Activated CD8-positive, alpha-beta memory T cell treated with anti-CD3 and anti-CD28 coated beads, Interleukin-2, amount 50 U/mL, for 1 hour (primary cell): ENCODE data around the gene ELF2.
"Not testable (repeated sequence)": the region's sequence is repeated elsewhere in the genome, so short reads cannot be mapped to it uniquely, and the experiment has no call there.

Source experiments
- DNase-seq: peaks from one replicate; pipeline ENCODE4 v3.0.0-alpha.2; 2020; ENCODE audit errors: extremely low read depth

Gene ELF2

DNA sequence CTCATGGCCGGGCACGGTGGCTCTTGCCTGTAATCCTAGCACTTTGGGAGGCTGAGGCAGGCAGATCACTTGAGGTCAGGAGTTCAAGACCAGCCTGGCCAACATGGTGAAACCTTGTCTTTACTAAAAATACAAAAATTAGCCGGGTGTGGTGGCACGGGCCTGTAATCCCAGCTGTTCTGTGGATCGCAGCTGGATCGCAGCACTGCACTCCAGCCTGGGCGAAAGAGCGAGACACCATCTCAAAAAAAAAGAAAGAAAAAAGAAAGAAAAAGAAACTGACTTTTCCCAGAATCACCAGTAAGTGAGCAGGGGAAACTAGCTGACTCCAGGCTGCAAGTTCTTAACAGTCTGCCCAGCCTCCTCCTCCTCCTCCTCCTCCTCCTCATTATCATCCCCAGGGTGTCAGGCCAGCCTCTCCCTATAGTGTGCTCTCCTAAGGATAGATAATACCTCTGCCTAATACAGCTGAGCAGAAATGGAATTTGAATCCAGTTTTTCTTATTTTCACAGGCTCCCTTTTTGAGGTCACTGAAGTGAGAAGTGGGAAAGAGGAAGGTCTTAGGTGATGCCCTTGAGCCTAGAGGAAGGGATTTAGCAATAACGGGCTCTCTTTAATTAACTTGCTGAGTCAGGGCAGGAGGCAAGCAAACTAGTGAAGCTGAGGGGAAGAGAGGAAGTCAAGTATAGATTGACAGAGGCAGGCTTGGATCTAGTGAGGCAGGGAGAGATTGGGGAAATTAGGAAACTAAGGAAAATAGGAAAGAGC is 11.8 kb upstream of the ELF2 start:
- no peak for DNase-seq

DNA sequence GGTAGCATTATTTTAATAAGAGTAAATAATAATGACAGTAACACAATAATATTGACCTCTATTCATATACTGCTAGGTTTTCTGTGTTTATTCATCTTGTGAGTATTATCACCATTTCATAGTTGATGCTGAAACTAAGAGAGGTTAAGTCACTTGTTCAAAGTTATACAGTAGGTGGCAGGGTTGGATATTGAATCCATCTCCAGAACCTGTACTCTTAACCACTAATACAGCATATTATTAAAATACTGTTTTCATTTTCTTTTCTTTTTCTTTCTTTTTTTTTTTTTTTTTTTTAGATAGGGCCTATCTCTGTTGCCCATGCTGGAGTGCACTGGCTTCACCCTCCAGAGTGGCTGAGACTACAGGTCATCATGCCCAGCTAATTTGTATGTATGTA is 7.1 kb upstream of the ELF2 start:
- no peak for DNase-seq

DNA sequence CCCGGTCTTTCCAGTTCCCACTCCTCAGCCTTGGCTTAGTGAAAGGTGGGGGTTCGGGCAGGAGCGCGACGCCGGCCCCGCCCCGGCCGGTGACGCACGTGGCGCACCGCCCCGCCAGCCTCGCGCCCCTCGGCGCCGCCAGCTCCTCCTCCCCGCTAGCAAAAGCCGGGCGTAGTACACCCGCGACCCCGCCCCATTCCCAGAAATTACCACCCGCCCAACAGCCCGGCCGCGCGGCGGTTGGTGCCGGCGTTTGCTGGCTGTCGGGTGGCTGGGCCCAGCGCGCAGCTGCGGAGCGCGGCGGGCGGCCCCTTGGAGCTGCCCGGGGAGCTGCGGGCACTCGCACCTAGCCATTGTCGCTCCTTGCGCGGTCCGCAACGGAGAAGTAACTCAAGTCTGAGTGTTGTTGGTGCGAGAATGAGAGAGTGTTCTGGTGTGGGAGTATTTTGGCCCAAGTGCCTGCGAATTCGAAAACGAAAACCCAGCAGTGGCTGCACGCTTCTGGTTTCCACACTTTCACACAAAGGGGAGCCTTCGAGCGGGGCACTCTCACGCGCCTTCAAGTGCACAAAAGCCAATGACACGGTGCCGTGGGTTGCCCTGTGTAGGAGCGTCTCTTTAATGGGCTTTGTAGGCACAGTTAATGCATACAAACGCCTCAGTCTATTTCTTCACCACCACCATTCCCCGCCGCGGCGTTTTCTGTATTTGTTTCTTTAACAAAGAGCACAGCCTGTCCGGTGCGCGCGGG is 1.0 kb upstream of the ELF2 start:
- peak; percentile 75 for DNase-seq

DNA sequence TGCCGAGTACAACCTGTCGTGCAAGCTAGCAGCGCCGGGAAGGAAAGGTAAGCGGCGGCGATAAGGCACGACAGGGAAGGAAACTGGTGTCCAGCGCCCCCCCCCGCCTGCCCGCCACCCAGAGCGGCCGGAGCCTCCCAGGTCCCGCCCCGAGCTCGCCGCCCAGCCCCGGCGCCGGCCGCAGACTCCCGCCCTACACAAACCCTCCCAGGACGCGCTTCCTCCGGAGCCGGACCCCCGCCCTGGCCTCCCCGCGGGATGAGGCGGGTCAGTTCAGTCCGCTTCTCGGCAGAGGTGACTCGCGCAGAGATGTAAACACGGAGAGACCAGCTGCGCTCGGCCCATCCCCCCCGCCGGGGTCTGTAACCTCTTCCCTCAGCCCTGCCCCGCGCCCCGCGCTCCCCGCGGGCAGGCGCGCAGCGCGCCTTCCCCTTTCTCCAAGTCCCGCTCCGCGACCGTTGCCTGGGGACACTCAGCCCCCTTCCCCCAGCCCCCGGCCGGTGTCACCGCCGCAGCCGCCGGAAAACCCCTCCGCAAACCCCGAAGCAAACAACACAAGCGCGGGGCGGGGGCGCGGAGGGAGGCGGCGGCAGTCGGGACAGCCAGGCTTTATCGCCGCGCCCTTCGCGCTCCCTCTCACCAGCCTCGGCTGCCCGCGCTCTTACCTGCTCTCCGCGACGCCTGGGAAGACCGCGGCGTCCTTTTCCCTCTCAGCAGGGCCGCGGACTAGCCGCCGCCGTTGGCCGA is 543 bp downstream of the ELF2 start:
- DNase-seq: no peak

DNA sequence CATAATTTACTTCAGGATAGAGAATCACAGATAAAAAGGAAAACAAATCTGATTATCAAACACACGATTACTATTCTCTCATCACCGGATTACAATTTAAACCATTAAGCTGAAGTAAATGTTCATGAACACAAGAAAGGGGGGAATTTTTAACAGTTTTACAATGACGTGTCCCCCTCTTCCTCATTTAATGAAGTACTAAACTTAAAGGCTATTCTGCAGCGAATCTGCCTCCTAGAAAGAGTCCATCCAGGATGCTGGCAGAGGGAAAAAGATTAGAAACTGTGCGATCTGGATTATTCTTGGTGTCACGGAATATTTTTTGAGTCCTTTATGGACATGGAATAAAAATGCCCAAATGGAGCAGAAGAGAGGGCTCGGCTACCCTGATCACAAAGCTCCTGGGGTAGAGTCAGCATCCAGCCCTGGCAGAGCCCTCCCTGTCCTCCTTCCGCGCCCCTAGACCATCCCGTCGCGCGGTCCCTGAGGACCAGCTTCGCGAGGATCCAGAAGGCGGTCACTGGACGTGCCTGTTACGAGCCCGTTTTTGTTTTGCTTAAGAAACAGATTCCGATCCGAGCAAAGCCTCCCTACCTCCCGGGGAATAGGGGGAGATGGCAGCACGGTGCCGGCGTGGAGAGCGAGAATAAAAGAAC is 1.2 kb downstream of the ELF2 start:
- DNase-seq: no peak

DNA sequence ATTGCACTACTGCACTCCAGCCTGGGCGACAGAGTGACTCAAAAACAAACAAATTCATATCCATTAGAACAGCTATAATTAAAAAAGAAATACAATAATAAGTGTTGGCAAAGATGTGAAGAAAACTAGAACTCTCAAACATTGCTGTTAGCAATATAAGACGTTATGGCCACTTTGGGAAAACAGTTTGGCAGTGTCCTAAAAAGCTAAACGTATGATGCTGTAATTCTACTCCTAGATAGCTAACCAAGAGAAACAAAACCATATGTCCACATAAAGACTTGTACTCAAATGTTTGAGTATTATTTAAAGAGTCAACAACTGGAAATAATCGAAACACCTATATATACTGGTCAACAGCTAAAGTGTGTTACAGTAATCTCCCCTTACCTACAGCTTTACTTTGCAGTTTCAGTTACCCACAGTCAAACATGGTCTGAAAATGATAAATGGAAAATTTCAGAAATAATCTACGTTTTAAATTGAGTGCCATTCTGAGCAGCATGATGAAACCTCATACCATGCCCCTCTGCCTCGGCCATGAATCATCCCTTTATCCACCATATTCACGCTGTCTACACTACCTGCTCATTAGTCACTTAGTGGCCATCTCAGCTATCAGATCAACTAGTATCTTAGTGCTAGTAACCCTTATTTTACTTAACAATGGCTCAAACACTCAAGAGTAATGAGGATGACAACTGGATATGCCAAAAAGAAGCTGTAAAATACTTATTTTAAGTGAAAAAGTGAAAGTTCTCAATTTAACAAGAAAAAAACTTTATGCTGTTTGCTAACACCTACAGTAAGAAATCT is 4.9 kb downstream of the ELF2 start:
- DNase-seq: no peak

DNA sequence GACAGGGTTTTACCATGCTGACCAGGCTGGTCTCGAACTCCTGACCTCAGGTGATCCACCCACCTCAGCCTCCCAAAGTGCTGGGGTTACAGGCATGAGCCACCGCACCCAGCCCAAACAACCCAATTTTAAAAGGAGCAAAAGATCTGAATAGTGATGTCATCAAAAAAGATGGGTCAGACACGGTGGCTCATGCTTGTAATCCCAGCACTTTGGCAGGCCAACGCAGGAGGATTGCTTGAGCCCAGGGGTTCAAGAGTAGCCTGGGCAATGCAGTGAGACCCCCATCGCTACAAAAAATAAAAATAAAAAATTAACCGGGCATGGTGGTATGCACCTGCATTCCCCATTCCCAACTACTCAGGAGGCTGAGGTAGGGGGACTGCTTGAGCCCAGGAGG is 6.1 kb downstream of the ELF2 start:
- no peak for DNase-seq

DNA sequence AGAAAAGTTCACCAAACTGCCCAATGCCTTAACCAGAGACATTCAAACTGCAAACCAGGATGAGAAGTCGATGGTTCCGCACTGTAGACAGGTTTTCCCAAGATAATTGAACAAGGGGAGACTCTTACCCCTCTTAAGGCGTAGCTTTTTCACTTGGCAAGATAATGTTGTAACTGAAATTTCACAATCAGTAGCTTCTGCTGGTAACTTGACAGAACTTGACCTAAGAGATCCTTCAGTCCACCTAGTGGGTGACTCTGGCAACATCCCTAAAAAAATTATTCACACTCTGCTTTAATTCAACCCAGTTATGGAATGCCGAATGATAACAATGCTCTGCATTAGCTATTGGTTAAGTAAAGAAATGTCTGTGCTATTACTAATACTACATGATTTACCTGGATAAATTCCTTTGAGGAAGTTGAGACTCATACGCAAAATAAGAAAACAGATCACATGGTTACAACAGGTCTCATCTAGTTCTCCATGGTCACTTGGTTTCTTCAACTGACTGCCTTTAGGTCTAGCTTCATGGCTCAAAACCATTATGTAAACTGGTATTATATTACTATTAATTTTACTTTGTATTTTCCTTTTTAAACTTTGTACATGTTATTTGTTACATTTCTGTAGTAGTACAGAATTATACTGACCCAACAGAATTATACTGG is 9.1 kb downstream of the ELF2 start:
- DNase-seq: no peak

DNA sequence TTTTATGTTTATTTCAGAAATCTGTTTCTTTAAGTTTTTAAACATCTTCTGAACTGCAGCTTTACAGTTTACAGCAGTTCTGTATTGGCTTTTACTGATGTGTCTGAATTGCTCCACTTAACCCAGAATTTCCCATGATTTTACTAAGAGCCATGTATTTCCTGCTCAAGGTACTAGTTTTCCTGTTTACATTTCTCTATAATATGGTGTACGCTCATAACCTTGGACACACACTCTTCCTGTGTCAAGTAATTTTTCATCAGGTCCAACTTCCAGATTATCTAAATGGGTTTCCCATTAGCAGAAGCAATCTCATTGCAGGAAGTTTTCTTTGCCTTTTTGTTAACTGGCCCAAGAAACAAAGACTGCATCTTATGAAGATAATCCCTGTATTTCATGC is 12.3 kb downstream of the ELF2 start:
- no peak for DNase-seq

DNA sequence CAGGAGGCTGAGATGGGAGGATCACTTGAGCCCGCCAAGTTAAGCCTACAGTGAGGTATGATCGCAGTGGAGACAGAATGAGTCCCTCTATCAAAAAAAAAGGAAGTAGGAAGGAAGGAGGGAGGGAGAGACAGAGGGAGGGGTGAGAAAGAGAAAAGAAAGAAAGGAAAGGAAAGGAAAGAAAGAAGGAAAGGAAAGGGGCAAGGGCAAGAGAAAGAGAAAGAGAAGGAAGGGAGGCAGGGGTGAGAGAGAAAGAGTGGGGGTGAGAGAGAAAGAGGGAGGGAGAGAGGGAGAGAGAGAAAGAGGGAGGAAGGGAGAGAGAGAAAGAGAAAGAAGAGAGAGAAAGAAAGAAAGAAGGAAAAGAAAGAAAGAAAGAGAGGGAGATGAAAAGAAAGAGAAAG is 13.2 kb downstream of the ELF2 start:
- DNase-seq: no peak

DNA sequence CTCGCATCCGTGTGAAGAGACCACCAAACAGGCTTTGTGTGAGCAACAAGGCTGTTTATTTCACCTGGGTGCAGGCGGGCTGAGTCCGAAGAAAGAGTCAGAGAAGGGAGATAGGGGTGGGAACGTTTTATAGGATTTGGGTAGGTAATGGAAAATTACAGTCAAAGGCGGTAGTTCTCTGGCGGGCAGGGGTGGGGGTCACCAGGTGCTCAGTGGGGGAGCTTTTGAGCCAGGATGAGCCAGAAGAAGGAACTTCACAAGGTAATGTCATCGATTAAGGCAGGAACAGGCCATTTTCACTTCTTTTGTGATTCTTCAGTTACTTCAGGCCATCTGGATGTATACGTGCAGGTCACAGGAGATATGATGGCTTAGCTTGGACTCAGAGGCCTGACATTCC is 19.0 kb downstream of the ELF2 start:
- DNase-seq: not testable (repeated sequence)

DNA sequence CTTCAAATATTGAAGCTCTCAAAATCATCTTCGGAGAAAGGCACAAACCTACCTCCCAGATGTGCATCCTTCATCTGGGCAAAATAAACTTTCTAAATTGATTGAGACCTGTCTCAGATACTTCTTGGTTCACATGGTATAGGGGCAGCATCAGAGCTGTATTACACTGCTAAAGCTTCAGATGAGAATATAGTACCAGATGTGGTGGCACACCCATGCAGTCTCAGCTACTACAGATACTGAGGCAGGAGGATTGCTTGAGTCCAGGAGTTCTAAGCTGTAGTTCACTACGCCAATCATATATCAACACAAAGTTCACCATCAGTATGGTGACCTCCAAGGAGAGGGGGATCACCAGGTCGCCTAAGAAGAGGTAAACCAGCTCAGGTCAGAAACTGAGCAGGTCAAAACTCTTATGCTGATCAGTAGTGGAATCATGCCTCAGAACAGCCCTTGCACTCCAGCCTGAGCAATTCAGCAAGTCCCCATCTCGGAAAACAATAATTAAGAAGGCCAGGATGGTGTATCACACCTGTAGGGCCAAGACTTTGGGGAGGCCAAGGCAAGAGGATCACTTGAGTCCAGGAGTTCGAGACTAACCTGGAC is 22.0 kb downstream of the ELF2 start:
- no peak for DNase-seq

DNA sequence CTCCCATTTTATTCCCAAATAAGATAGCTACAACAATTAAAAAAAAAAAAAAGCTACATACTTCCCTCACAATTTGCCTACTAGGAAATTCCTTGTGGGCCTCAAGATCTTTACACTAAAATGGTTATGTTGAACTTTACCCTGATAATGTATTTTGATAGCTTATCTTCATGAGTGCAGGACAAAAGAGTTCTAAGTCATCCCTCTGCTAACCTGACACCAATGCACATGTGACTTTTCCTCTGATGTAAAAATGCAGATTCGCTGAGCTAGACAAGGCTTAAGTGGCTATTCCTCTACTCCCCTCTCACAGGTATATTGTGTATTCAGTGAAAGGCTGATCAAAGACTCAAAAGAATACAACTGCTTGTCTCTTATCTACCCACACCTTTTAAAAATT is 22.5 kb downstream of the ELF2 start:
- DNase-seq: no peak

DNA sequence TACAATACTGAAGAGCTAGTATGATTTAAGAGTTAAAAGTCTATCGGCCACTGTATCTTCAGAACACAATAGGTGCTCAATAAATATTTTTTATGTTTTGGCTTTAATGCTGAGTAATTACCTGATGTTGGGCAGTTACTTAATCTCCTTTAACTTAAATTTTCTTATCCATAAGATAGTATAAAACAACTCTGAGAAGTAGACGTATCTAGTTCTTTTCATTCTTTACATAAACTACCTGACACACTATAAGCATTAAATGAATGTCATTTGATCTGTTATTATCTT is 22.9 kb downstream of the ELF2 start:
- no peak for DNase-seq

DNA sequence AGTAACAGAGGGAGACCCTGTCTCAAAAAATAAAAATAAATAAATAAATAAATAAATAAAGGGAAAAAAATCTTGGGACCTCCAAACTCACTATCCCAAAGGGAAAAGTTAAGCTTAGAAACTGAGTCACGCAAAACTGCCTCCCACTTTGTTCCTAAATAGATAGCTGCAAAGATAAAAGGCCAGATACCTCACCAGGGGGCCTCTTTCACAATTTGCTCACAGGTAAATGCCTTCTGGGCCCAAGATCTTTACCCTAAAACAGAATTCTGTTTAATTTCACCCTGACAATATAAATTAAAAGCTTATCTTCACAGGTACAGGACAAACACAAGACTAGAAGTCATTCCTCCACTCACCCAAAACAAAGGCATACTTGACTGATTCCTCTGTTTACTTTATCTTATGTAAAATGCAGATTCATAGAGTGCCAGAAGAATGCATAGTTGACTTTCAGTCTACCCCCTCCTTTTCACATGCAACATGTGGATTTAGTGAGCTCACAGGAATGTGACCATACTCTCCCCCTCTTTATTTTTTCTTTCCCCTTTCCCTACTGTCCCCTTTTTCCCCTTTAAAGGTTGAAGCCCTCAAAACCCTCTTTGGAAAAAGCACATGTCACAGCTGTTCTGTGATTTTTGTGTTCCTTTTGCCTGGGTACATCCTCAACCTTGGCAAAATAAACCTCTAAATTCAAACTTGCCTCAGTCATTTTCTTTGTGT is 23.4 kb downstream of the ELF2 start:
- DNase-seq: no peak

DNA sequence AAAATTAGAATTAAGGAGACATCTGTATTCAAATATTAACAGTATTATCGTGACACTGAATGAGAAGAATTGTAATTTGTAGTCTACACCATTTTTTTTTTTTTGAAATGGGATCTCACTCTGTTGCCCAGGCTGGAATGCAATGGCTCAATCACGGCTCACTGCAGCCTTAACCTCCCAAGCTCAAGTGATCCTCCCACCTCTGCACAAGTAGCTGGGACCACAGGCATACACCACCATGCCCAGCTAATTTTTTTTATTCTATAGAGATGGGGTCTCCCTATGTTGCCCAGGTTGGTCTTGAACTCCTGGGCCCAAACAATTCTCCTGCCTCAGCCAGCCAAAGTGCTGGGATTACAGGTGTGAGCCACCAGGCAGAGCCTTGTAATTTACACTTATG is 24.8 kb downstream of the ELF2 start:
- DNase-seq: no peak

DNA sequence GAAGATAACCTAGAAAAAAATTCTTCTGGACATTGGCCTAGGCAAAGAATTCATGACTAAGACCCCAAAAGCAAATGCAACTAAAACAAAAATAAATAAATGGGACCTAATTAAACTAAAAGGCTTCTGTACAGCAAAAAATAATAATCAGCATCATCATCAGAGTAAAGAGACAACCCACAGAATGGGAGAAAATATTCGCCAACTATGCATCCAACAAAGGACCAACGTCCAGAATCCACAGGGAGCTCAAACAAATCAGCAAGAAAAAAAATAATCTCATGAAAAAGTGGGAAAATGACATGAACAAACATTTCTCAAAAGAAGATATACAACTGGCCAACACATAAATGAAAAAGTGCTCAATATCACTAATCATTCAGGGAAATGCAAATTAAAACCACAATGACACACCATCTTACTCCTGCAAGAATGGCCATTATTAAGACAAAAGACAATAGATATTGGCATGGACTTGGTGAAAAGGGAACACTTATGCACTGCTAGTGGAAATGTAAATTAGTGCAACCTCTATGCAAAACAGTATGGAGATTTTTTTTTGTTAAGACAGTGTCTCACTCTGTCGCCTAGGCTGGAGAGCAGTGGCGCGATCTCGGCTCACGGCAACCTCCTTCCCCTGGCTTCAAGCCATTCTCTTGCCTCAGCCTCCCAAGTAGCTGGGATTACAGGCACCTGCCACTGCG is 29.9 kb downstream of the ELF2 start:
- DNase-seq: no peak

DNA sequence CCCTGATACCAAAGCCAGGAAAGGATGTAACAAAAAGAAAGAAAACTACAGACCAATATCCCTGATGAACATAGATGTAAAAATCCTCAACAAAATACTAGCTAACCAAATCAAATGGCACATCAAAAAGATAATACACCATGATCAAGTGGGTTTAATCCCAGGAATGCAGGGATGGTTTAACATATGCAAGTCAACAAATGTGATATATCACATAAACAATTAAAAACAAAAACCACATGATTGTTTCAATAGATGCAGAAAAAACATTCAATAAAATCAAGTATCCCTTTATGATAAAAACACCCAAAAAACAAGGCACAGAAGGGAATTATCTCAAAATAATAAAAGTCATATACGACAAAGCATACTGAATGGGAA is 31.5 kb downstream of the ELF2 start:
- no peak for DNase-seq

DNA sequence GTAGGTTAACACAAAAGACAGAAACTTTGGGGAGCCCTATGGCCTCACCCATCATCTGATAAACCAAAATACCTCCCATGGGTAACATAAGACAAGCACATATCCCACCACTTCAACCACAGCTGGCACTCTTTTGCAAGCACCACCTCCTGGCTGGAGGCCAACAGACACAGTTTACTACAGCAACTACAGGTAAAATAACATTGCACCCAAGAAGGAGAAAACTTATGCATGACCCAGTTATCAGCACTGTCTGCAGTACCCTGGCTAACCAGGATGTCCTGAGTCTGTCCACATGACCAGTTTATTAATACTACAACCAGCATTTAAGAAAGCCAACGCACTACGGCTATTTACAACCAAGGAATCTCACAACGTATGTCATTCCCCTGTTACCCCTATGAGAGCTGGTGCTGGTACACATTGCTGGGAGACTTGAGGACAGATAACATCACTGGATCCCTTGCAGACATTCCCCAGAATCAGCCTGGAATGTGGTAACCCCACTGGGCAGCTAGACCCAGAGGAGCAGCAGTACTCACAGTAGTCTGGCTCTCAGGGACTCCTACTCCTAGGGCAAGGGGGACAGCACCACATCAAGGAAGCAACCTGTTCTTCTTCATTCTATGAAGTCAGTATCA is 32.0 kb downstream of the ELF2 start:
- no peak for DNase-seq
